Loucy (cell line): ENCODE data around the gene TMEM52.

Experiments used
- H2AFZ ChIP-seq: fragments of 200-600 bp; sonication (generic); 2 replicates; pipeline ENCODE4 v1.6.0; 2016; ENCODE audit warnings: antibody characterized with exemption, mild to moderate bottlenecking, low read length, moderate library complexity
- H3F3A ChIP-seq: fragments of 200-600 bp; 2 replicates; pipeline ENCODE4 v1.6.0; 2016; ENCODE audit warnings: antibody characterized with exemption, low read depth, mild to moderate bottlenecking
- H3K27me3 ChIP-seq: fragments of 200-600 bp; sonication (generic); 2 replicates; pipeline ENCODE4 v1.6.1; 2014; ENCODE audit warnings: low read length, mild to moderate bottlenecking; ENCODE audit not compliant: insufficient read depth, poor library complexity, severe bottlenecking
- H3K36me3 ChIP-seq: fragments of 200-600 bp; sonication (generic); 2 replicates; pipeline ENCODE4 v1.6.1; 2016; ENCODE audit warnings: low read length; ENCODE audit not compliant: insufficient read depth
- H3K4me1 ChIP-seq: fragments of 200-600 bp; sonication (generic); 2 replicates; pipeline ENCODE4 v1.5.1; 2014; ENCODE audit warnings: low read length, mild to moderate bottlenecking; ENCODE audit not compliant: insufficient read depth, poor library complexity, severe bottlenecking
- H3K4me2 ChIP-seq: fragments of 200-600 bp; sonication (generic); 2 replicates; pipeline ENCODE4 v1.6.0; 2014; ENCODE audit warnings: antibody characterized with exemption, low read length, low read depth, mild to moderate bottlenecking; ENCODE audit not compliant: poor library complexity, severe bottlenecking
- H3K4me3 ChIP-seq: fragments of 200-600 bp; sonication (generic); 2 replicates; pipeline ENCODE4 v1.5.1; 2014; ENCODE audit warnings: low read length, mild to moderate bottlenecking, mixed read lengths; ENCODE audit not compliant: poor library complexity, severe bottlenecking
- H3K79me2 ChIP-seq: fragments of 200-600 bp; sonication (generic); 2 replicates; pipeline ENCODE4 v1.6.1; 2014; ENCODE audit warnings: low read length; ENCODE audit not compliant: insufficient read depth
- H3K9ac ChIP-seq: fragments of 200-600 bp; sonication (generic); 2 replicates; pipeline ENCODE4 v1.6.0; 2014; ENCODE audit warnings: mild to moderate bottlenecking, low read depth, low read length, moderate library complexity; ENCODE audit not compliant: poor library complexity, severe bottlenecking
- H3K9me2 ChIP-seq: fragments of 200-600 bp; sonication (generic); replicated peaks from 2 replicates; pipeline ENCODE4 v1.6.1; 2016; ENCODE audit warnings: low read depth, low read length, mixed read lengths
- H3K9me3 ChIP-seq: fragments of 200-600 bp; sonication (generic); 2 replicates; pipeline ENCODE4 v1.6.1; 2014; ENCODE audit warnings: mild to moderate bottlenecking, antibody characterized with exemption, low read length, low read depth; ENCODE audit not compliant: insufficient read depth
- H4K20me1 ChIP-seq: fragments of 200-600 bp; sonication (generic); 2 replicates; pipeline ENCODE4 v1.6.0; 2014; ENCODE audit warnings: antibody characterized with exemption, low read length, mild to moderate bottlenecking; ENCODE audit not compliant: insufficient read depth, poor library complexity, severe bottlenecking
- EZH2phosphoT487 ChIP-seq: fragments of 200-600 bp; IDR thresholded peaks from 2 replicates; pipeline ENCODE4 v1.6.1; 2018; ENCODE audit warnings: antibody characterized with exemption, mild to moderate bottlenecking, moderate library complexity, borderline replicate concordance
- TF ChIP-seq, protein P1 (sequence below): fragments of 200-600 bp; sonication (generic); conservative IDR thresholded peaks from 2 replicates; pipeline ENCODE4 v1.5.1; 2014; ENCODE audit warnings: mild to moderate bottlenecking, antibody characterized with exemption, low read length

TMEM52 gene

DNA sequence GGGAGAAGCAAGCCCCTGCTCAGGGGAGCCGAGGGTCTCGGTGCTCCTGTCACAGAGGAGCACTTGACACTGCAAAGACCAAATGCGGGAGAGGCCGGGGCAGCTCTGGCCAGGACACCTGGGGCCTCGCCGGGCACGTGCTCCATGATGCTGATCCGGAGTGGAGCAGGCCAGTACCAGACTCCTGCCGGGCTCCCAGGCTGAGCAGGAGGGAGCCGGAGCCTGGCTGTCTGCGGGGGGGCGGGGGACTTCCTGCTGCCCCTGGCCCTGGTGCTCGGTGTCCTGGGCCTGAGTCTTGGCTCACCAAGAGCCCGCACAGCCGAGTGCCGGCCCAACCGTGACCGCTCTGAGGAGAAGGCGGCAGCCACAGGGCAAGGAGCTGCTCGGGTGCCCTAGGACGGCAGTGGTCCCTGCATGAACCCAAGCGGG lies 38.5 kb upstream of the TMEM52 start:
- no peaks in the 10 kb centered on the region for H3K27me3 ChIP-seq
- H3K4me3 ChIP-seq, result no peak overlapping the region
- no peak overlapping the region for H3K4me2 ChIP-seq
- no peaks in the 10 kb centered on the region for H3K9me2 ChIP-seq
- no peak for TF ChIP-seq EZH2phosphoT487
- TF ChIP-seq, protein P1, sequence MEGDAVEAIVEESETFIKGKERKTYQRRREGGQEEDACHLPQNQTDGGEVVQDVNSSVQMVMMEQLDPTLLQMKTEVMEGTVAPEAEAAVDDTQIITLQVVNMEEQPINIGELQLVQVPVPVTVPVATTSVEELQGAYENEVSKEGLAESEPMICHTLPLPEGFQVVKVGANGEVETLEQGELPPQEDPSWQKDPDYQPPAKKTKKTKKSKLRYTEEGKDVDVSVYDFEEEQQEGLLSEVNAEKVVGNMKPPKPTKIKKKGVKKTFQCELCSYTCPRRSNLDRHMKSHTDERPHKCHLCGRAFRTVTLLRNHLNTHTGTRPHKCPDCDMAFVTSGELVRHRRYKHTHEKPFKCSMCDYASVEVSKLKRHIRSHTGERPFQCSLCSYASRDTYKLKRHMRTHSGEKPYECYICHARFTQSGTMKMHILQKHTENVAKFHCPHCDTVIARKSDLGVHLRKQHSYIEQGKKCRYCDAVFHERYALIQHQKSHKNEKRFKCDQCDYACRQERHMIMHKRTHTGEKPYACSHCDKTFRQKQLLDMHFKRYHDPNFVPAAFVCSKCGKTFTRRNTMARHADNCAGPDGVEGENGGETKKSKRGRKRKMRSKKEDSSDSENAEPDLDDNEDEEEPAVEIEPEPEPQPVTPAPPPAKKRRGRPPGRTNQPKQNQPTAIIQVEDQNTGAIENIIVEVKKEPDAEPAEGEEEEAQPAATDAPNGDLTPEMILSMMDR, result no peak
- peaks cover 4% of the 10 kb centered on the region for H3K4me1 ChIP-seq
- no peaks in the 10 kb centered on the region for H3K79me2 ChIP-seq
- H3K9ac ChIP-seq, result no peak overlapping the region
- no peak overlapping the region for H2AFZ ChIP-seq
- no peaks in the 10 kb centered on the region for H4K20me1 ChIP-seq
- H3K9me3 ChIP-seq, result no peaks in the 10 kb centered on the region
- no peaks in the 10 kb centered on the region for H3K36me3 ChIP-seq
- no peaks in the 10 kb centered on the region for H3F3A ChIP-seq

- H4K20me1 ChIP-seq, result no peaks in the 10 kb centered on the region
- no peak overlapping the region for H3K9ac ChIP-seq
- H3K4me2 ChIP-seq, result no peak overlapping the region
- no peaks in the 10 kb centered on the region for H3K27me3 ChIP-seq
- no peaks in the 10 kb centered on the region for H3K79me2 ChIP-seq
- peaks cover 4% of the 10 kb centered on the region for H3K4me1 ChIP-seq
- H3K4me3 ChIP-seq, result no peak overlapping the region
- TF ChIP-seq, protein P1, result no peak
- TF ChIP-seq EZH2phosphoT487, result no peak
- H3K36me3 ChIP-seq, result no peaks in the 10 kb centered on the region
- H2AFZ ChIP-seq, result no peak overlapping the region
- no peaks in the 10 kb centered on the region for H3K9me3 ChIP-seq
- no peaks in the 10 kb centered on the region for H3F3A ChIP-seq
- H3K9me2 ChIP-seq, result no peaks in the 10 kb centered on the region
These were observed 37.8 kb upstream of the TMEM52 start for GRCh38 chr1:1956586-1957532.

- TF ChIP-seq, protein P1, result no peak
- TF ChIP-seq EZH2phosphoT487, result no peak
- H3K27me3 ChIP-seq, result no peaks in the 10 kb centered on the region
- H2AFZ ChIP-seq, result no peak overlapping the region
- H3K9me3 ChIP-seq, result no peaks in the 10 kb centered on the region
- H3K4me1 ChIP-seq, result peaks cover 4% of the 10 kb centered on the region
- no peak overlapping the region for H3K4me3 ChIP-seq
- H4K20me1 ChIP-seq, result no peaks in the 10 kb centered on the region
- H3K79me2 ChIP-seq, result no peaks in the 10 kb centered on the region
- H3K4me2 ChIP-seq, result no peak overlapping the region
- H3K36me3 ChIP-seq, result no peaks in the 10 kb centered on the region
- H3K9me2 ChIP-seq, result no peaks in the 10 kb centered on the region
- H3F3A ChIP-seq, result no peaks in the 10 kb centered on the region
- H3K9ac ChIP-seq, result no peak overlapping the region
These were observed 37.0 kb upstream of the TMEM52 start for GRCh38 chr1:1956101-1956500.
